ENCODE results near the gene DAB2IP. TPM values are rescaled to one million over a fixed set of nuclear protein-coding genes. Genes with fewer than 3 reads are reported as not detected.

DAB2IP gene
- total and polyA plus RNA-seq, 2 experiments from 2014 or later: 8.9 to 42.8 TPM

DNA sequence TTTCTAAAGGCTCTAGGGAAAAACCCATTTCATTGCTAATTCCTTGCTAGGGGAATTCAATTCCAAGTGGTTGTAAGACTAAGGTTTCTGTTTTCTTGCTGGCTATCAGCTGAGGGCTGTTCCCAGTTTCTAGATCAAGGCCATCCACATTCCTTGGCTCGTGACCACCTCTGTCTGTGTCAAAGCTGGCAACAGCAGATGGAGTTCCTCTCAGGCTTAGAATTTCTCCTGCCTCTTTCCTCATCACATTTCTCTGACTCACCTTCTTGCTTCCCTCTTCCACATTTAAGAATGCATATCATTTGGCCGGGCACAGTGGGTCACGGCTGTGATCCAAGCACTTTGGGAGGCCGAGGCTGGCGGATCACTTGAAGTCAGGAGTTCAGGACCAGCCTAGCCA lies 19.0 kb downstream of the DAB2IP start (continued):
- TF ChIP-seq, protein P1, sequence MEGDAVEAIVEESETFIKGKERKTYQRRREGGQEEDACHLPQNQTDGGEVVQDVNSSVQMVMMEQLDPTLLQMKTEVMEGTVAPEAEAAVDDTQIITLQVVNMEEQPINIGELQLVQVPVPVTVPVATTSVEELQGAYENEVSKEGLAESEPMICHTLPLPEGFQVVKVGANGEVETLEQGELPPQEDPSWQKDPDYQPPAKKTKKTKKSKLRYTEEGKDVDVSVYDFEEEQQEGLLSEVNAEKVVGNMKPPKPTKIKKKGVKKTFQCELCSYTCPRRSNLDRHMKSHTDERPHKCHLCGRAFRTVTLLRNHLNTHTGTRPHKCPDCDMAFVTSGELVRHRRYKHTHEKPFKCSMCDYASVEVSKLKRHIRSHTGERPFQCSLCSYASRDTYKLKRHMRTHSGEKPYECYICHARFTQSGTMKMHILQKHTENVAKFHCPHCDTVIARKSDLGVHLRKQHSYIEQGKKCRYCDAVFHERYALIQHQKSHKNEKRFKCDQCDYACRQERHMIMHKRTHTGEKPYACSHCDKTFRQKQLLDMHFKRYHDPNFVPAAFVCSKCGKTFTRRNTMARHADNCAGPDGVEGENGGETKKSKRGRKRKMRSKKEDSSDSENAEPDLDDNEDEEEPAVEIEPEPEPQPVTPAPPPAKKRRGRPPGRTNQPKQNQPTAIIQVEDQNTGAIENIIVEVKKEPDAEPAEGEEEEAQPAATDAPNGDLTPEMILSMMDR (conservative IDR thresholded peaks at IDR 0.05; ENCODE audit: low read depth in 2 of 2): no peak

DNA sequence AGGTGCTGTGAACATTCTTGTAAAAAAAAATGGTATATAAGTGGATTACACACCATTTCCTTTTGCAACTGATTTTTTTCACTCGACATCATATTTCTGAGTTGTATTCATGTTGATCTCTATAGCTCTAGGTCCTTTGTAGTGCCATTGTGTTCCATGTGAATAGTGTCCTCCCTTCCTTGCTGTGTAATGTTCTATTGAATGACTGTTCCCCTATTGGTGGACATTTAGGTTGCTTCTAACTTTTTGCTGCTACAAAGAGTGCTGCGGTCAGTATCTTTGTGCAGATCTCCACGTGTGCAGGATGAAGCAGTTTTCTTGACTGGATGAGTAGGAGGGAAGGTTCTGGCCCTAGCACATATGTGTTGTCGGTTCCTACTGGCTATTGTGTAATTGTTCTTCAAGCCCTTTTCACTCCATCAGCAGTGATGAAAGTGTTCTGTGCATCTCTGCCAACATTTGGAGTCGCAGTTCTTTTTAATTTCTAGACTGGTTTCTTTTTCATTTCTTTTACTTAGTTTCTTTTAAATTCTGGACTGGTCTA lies 20.2 kb downstream of the DAB2IP start:
- H3K4me1 ChIP-seq (ENCODE audit: insufficient read depth): no peaks in the 10 kb centered on the region
- Mint-ChIP-seq H3K4me3 (no peak overlapping the region), H3K36me3 (ENCODE audit: low read depth) (peaks cover 8% of the 10 kb centered on the region; the same call in 2 of the 3 replicates), H3K27me3 (ENCODE audit: insufficient read depth, low read depth, poor library complexity) (peaks cover 6% of the 10 kb centered on the region), H3K27ac (no peak overlapping the region), H3K4me1 (peaks cover 28% of the 10 kb centered on the region), H3K9me3 (no peaks in the 10 kb centered on the region; the same call in 2 of the 3 replicates)
- no peak overlapping the region for H3K4me3 ChIP-seq
- H3K79me2 ChIP-seq (replicated peaks; ENCODE audit: insufficient read depth): peaks cover 6% of the 10 kb centered on the region; the same call in 1 of the 2 replicates
- H3K4me2 ChIP-seq: no peak overlapping the region
- no peak for ATAC-seq
- H3F3A ChIP-seq (replicated peaks; ENCODE audit: low read depth): 0 out of 2 replicates have a peak, but pooled peaks cover 3% of the 10 kb centered on the region
- no peaks in the 10 kb centered on the region for H3K36me3 ChIP-seq (ENCODE audit: insufficient read depth)
- no peaks in the 10 kb centered on the region; the same call in 1 of the 2 replicates for H4K20me1 ChIP-seq (replicated peaks; ENCODE audit: insufficient read depth)
- H3K27me3 ChIP-seq (ENCODE audit: insufficient read depth): no peaks in the 10 kb centered on the region
- no peak overlapping the region for H2AFZ ChIP-seq
- no peak overlapping the region for H3K27ac ChIP-seq (ENCODE audit: low read depth)
- H3K9me2 ChIP-seq (ENCODE audit: insufficient read depth): no peaks in the 10 kb centered on the region
- DNase-seq (ENCODE audit: low spot score): no peak
- TF ChIP-seq EZH2phosphoT487 (IDR thresholded peaks at IDR 0.05; ENCODE audit: unreplicated experiment) (no peak), ZNF114 (CRISPR knock-in tag; IDR thresholded peaks at IDR 0.05) (no peak), JUNB (IDR thresholded peaks at IDR 0.05; ENCODE audit: unreplicated experiment) (no peak), NANOG (IDR thresholded peaks at IDR 0.05; ENCODE audit: borderline replicate concordance) (no peak), CREB1 (CRISPR knock-in tag; IDR thresholded peaks at IDR 0.05; ENCODE audit: low read depth) (no peak), POLR2AphosphoS5 (IDR thresholded peaks at IDR 0.05; ENCODE audit: low read depth) (no peak), ZNF331 (CRISPR knock-in tag; IDR thresholded peaks at IDR 0.05; ENCODE audit: low read depth) (no peak), EZH2 (IDR thresholded peaks at IDR 0.05; ENCODE audit: low read depth, unreplicated experiment) (no peak), STAT1 (IDR thresholded peaks at IDR 0.05; ENCODE audit: unreplicated experiment) (no peak)
- TF ChIP-seq, protein P2, sequence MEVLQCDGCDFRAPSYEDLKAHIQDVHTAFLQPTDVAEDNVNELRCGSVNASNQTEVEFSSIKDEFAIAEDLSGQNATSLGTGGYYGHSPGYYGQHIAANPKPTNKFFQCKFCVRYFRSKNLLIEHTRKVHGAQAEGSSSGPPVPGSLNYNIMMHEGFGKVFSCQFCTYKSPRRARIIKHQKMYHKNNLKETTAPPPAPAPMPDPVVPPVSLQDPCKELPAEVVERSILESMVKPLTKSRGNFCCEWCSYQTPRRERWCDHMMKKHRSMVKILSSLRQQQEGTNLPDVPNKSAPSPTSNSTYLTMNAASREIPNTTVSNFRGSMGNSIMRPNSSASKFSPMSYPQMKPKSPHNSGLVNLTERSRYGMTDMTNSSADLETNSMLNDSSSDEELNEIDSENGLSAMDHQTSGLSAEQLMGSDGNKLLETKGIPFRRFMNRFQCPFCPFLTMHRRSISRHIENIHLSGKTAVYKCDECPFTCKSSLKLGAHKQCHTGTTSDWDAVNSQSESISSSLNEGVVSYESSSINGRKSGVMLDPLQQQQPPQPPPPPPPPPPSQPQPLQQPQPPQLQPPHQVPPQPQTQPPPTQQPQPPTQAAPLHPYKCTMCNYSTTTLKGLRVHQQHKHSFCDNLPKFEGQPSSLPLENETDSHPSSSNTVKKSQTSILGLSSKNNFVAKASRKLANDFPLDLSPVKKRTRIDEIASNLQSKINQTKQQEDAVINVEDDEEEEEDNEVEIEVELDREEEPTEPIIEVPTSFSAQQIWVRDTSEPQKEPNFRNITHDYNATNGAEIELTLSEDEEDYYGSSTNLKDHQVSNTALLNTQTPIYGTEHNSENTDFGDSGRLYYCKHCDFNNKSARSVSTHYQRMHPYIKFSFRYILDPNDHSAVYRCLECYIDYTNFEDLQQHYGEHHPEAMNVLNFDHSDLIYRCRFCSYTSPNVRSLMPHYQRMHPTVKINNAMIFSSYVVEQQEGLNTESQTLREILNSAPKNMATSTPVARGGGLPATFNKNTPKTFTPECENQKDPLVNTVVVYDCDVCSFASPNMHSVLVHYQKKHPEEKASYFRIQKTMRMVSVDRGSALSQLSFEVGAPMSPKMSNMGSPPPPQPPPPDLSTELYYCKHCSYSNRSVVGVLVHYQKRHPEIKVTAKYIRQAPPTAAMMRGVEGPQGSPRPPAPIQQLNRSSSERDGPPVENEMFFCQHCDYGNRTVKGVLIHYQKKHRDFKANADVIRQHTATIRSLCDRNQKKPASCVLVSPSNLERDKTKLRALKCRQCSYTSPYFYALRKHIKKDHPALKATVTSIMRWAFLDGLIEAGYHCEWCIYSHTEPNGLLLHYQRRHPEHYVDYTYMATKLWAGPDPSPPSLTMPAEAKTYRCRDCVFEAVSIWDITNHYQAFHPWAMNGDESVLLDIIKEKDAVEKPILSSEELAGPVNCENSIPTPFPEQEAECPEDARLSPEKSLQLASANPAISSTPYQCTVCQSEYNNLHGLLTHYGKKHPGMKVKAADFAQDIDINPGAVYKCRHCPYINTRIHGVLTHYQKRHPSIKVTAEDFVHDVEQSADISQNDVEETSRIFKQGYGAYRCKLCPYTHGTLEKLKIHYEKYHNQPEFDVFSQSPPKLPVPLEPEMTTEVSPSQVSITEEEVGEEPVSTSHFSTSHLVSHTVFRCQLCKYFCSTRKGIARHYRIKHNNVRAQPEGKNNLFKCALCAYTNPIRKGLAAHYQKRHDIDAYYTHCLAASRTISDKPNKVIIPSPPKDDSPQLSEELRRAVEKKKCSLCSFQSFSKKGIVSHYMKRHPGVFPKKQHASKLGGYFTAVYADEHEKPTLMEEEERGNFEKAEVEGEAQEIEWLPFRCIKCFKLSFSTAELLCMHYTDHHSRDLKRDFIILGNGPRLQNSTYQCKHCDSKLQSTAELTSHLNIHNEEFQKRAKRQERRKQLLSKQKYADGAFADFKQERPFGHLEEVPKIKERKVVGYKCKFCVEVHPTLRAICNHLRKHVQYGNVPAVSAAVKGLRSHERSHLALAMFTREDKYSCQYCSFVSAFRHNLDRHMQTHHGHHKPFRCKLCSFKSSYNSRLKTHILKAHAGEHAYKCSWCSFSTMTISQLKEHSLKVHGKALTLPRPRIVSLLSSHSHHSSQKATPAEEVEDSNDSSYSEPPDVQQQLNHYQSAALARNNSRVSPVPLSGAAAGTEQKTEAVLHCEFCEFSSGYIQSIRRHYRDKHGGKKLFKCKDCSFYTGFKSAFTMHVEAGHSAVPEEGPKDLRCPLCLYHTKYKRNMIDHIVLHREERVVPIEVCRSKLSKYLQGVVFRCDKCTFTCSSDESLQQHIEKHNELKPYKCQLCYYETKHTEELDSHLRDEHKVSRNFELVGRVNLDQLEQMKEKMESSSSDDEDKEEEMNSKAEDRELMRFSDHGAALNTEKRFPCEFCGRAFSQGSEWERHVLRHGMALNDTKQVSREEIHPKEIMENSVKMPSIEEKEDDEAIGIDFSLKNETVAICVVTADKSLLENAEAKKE (CRISPR knock-in tag; IDR thresholded peaks at IDR 0.05): no peak
- TF ChIP-seq, protein P1 (conservative IDR thresholded peaks at IDR 0.05; ENCODE audit: low read depth in 2 of 2): no peak
- TF ChIP-seq, protein P3, sequence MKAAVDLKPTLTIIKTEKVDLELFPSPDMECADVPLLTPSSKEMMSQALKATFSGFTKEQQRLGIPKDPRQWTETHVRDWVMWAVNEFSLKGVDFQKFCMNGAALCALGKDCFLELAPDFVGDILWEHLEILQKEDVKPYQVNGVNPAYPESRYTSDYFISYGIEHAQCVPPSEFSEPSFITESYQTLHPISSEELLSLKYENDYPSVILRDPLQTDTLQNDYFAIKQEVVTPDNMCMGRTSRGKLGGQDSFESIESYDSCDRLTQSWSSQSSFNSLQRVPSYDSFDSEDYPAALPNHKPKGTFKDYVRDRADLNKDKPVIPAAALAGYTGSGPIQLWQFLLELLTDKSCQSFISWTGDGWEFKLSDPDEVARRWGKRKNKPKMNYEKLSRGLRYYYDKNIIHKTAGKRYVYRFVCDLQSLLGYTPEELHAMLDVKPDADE (IDR thresholded peaks at IDR 0.05): no peak

All from GM23338 (cell line).